OCI-LY1 (cell line): Measurements from ENCODE around the gene POLE.

Source experiments
- CTCF ChIP-seq: fragments of 200-600 bp; sonication (generic), shearing (Covaris generic); IDR thresholded peaks from 2 replicates; pipeline ENCODE4 v1.5.1; 2017; ENCODE audit warnings: mild to moderate bottlenecking, antibody characterized with exemption, low read length, moderate library complexity, mixed read lengths
- EZH2 ChIP-seq: fragments of 200-600 bp; sonication (generic), shearing (Covaris generic); IDR thresholded peaks from 2 replicates; pipeline ENCODE4 v1.8.0; 2017; ENCODE audit warnings: borderline replicate concordance, mixed run types, mild to moderate bottlenecking, antibody characterized with exemption, low read length, moderate library complexity, mixed read lengths

- TF ChIP-seq CTCF = no peak
- TF ChIP-seq EZH2 = no peak
Observed at GRCh38 chr12:132617822-132618682, 69.1 kb downstream of the POLE start.
